ENCODE measurements around the gene BRWD1.

BRWD1 gene

GRCh38 chr21:39134288-39134810, 179.1 kb downstream of the BRWD1 start:
- no peak for DNase-seq (ENCODE audit: low read depth in 3 of 3)

Measured in stimulated activated CD4-positive, alpha-beta T cell treated with anti-CD3 and anti-CD28 coated beads, TNF-alpha, amount 100 ng/mL, for 4 hours (primary cell).